ENCODE results near the gene COL4A2.

COL4A2 gene

DNA sequence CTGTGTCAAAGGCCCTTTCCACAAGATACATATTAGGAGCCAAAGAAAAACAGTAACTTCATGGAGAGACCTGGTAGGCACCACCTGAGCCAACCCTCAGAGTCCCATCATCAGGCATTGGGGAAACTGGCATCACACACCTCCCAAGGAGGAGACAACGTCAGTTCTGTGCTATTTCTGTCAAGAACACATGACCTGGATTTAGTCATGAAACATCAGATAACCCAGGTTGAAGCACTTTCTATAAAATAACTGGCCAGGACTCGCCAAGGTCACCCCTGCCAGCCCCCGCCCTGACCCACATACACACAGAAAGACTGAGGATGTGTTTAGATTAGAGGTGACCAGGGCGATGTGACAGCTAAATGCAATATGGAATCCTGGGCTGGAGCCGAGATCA is 35.8 kb upstream of the COL4A2 start:
- no peaks in the 10 kb centered on the region for H4K20me1 ChIP-seq (ENCODE audit: insufficient read depth, low read length, poor library complexity, severe bottlenecking)
- H3K9ac ChIP-seq (ENCODE audit: low read depth, low read length, poor library complexity, severe bottlenecking): no peak overlapping the region
- no peaks in the 10 kb centered on the region for H3K9me2 ChIP-seq (replicated peaks; ENCODE audit: low read depth, low read length)
- H3K4me3 ChIP-seq (ENCODE audit: low read length, poor library complexity, severe bottlenecking): no peak overlapping the region
- no peaks in the 10 kb centered on the region for H3K79me2 ChIP-seq (ENCODE audit: insufficient read depth, low read length)
- no peaks in the 10 kb centered on the region for H3K36me3 ChIP-seq (ENCODE audit: insufficient read depth, low read length)
- no peaks in the 10 kb centered on the region for H3F3A ChIP-seq (ENCODE audit: low read depth)
- no peak overlapping the region for H2AFZ ChIP-seq (ENCODE audit: low read length)
- no peaks in the 10 kb centered on the region for H3K27me3 ChIP-seq (ENCODE audit: insufficient read depth, low read length, poor library complexity, severe bottlenecking)
- no peak for TF ChIP-seq EZH2phosphoT487 (IDR thresholded peaks at IDR 0.05; ENCODE audit: borderline replicate concordance)
- TF ChIP-seq, protein P1, sequence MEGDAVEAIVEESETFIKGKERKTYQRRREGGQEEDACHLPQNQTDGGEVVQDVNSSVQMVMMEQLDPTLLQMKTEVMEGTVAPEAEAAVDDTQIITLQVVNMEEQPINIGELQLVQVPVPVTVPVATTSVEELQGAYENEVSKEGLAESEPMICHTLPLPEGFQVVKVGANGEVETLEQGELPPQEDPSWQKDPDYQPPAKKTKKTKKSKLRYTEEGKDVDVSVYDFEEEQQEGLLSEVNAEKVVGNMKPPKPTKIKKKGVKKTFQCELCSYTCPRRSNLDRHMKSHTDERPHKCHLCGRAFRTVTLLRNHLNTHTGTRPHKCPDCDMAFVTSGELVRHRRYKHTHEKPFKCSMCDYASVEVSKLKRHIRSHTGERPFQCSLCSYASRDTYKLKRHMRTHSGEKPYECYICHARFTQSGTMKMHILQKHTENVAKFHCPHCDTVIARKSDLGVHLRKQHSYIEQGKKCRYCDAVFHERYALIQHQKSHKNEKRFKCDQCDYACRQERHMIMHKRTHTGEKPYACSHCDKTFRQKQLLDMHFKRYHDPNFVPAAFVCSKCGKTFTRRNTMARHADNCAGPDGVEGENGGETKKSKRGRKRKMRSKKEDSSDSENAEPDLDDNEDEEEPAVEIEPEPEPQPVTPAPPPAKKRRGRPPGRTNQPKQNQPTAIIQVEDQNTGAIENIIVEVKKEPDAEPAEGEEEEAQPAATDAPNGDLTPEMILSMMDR (conservative IDR thresholded peaks at IDR 0.05; ENCODE audit: low read length): no peak
- no peak overlapping the region for H3K4me2 ChIP-seq (ENCODE audit: low read depth, low read length, poor library complexity, severe bottlenecking)
- H3K4me1 ChIP-seq (ENCODE audit: insufficient read depth, low read length, poor library complexity, severe bottlenecking): no peaks in the 10 kb centered on the region
- no peaks in the 10 kb centered on the region for H3K9me3 ChIP-seq (ENCODE audit: insufficient read depth, low read depth, low read length)

DNA sequence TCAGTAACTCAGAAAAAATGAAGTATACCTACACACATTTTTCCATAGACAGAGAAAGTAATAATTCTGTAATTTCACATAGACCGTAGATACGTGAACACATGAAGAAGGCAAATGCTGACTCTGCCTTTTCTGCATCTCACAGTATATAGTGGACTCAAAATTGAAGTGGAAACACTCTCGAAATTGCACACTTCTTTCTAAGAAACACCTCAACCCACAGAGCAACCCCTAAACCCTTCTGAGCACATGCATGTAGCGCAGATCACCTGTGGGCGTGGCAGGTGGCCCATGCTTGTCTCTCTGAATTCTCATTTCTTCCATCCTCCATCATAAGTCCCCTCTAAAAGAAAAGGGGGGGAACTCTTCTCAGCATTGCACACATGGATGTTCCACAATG is 34.9 kb upstream of the COL4A2 start:
- Histone ChIP-seq H4K20me1 (ENCODE audit: insufficient read depth, low read length, poor library complexity, severe bottlenecking) (no peaks in the 10 kb centered on the region), H3K9ac (ENCODE audit: low read depth, low read length, poor library complexity, severe bottlenecking) (no peak overlapping the region), H3K36me3 (ENCODE audit: insufficient read depth, low read length) (no peaks in the 10 kb centered on the region), H3K9me2 (replicated peaks; ENCODE audit: low read depth, low read length) (no peaks in the 10 kb centered on the region), H3F3A (ENCODE audit: low read depth) (no peaks in the 10 kb centered on the region), H3K79me2 (ENCODE audit: insufficient read depth, low read length) (no peaks in the 10 kb centered on the region), H3K4me1 (ENCODE audit: insufficient read depth, low read length, poor library complexity, severe bottlenecking) (no peaks in the 10 kb centered on the region), H3K4me2 (ENCODE audit: low read depth, low read length, poor library complexity, severe bottlenecking) (no peak overlapping the region), H3K4me3 (ENCODE audit: low read length, poor library complexity, severe bottlenecking) (no peak overlapping the region), H3K9me3 (ENCODE audit: insufficient read depth, low read depth, low read length) (no peaks in the 10 kb centered on the region), H2AFZ (ENCODE audit: low read length) (no peak overlapping the region), H3K27me3 (ENCODE audit: insufficient read depth, low read length, poor library complexity, severe bottlenecking) (no peaks in the 10 kb centered on the region)
- TF ChIP-seq EZH2phosphoT487 (IDR thresholded peaks at IDR 0.05; ENCODE audit: borderline replicate concordance): no peak
- TF ChIP-seq, protein P1 (conservative IDR thresholded peaks at IDR 0.05; ENCODE audit: low read length): no peak

DNA sequence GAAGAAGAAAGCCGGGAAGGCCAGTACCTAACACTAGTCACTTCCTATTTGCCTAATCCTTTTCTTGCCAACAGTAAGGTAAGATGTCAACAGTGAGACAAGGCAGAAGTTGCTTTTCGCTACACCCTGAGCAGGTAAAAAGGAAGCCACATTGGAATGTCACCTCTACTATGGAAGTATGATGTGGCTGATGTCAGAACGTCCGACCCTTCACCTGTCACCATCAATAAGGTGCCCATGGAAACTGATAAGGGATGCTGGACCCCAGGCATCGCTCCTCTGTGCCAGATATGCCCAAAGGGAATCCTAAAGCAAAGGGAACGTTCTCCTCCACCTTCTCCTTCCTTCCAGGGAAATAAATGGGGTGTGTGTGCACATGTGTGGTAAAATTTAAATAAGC is 34.4 kb upstream of the COL4A2 start:
- Histone ChIP-seq H3F3A (ENCODE audit: low read depth) (no peaks in the 10 kb centered on the region), H4K20me1 (ENCODE audit: insufficient read depth, low read length, poor library complexity, severe bottlenecking) (no peaks in the 10 kb centered on the region), H3K27me3 (ENCODE audit: insufficient read depth, low read length, poor library complexity, severe bottlenecking) (no peaks in the 10 kb centered on the region), H3K4me3 (ENCODE audit: low read length, poor library complexity, severe bottlenecking) (no peak overlapping the region), H2AFZ (ENCODE audit: low read length) (no peak overlapping the region), H3K9me2 (replicated peaks; ENCODE audit: low read depth, low read length) (no peaks in the 10 kb centered on the region), H3K9me3 (ENCODE audit: insufficient read depth, low read depth, low read length) (no peaks in the 10 kb centered on the region), H3K4me2 (ENCODE audit: low read depth, low read length, poor library complexity, severe bottlenecking) (no peak overlapping the region), H3K4me1 (ENCODE audit: insufficient read depth, low read length, poor library complexity, severe bottlenecking) (no peaks in the 10 kb centered on the region), H3K79me2 (ENCODE audit: insufficient read depth, low read length) (no peaks in the 10 kb centered on the region), H3K9ac (ENCODE audit: low read depth, low read length, poor library complexity, severe bottlenecking) (no peak overlapping the region), H3K36me3 (ENCODE audit: insufficient read depth, low read length) (no peaks in the 10 kb centered on the region)
- no peak for TF ChIP-seq EZH2phosphoT487 (IDR thresholded peaks at IDR 0.05; ENCODE audit: borderline replicate concordance)
- TF ChIP-seq, protein P1 (conservative IDR thresholded peaks at IDR 0.05; ENCODE audit: low read length): no peak
